Neural progenitor cell (in vitro differentiated cells): ENCODE measurements around the gene ABCA8.

Source experiments
- EZH2 ChIP-seq: fragments of 200-600 bp; sonication (generic); IDR thresholded peaks from 2 replicates; pipeline ENCODE4 v1.6.1; 2017; ENCODE audit warnings: antibody characterized with exemption, mild to moderate bottlenecking, moderate library complexity
- EZH2phosphoT487 ChIP-seq: fragments of 200-600 bp; sonication (generic); IDR thresholded peaks from 2 replicates; pipeline ENCODE4 v1.6.1; 2017; ENCODE audit warnings: antibody characterized with exemption
- TF ChIP-seq, protein P1 (sequence below): fragments of 200-600 bp; sonication (generic); IDR thresholded peaks from 2 replicates; pipeline ENCODE4 v1.5.1; 2017; ENCODE audit warnings: antibody characterized with exemption, mild to moderate bottlenecking

DNA sequence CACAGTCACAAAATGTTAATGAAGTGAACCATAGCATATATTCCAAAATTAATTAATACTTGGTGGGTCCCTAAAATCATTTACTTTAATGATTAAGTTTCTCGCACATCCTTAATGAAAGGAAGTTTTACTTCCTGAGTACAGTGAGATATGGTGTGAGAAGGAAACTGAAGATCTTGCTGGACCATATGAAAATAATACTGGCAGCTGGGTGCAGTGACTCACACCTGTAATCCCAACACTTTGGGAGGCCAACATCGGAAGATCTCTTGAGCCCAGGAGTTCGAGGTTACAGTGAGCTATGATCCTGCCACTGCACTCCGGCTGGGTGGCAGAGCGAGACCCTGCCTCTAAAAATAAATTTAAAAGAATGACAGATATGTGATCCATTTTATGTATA lies 62.5 kb downstream of the ABCA8 start:
- TF ChIP-seq EZH2 (no peak), EZH2phosphoT487 (no peak)
- TF ChIP-seq, protein P1, sequence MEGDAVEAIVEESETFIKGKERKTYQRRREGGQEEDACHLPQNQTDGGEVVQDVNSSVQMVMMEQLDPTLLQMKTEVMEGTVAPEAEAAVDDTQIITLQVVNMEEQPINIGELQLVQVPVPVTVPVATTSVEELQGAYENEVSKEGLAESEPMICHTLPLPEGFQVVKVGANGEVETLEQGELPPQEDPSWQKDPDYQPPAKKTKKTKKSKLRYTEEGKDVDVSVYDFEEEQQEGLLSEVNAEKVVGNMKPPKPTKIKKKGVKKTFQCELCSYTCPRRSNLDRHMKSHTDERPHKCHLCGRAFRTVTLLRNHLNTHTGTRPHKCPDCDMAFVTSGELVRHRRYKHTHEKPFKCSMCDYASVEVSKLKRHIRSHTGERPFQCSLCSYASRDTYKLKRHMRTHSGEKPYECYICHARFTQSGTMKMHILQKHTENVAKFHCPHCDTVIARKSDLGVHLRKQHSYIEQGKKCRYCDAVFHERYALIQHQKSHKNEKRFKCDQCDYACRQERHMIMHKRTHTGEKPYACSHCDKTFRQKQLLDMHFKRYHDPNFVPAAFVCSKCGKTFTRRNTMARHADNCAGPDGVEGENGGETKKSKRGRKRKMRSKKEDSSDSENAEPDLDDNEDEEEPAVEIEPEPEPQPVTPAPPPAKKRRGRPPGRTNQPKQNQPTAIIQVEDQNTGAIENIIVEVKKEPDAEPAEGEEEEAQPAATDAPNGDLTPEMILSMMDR, result no peak
